Activated CD8-positive, alpha-beta memory T cell treated with anti-CD3 and anti-CD28 coated beads, Interleukin-2, amount 50 U/mL, for 24 hours (primary cell): ENCODE measurements around the gene HMCN2.

Experiments used
- DNase-seq: peaks from one replicate; pipeline ENCODE4 v3.0.0-alpha.2; 2020; ENCODE audit errors: extremely low read depth

HMCN2 gene

DNA sequence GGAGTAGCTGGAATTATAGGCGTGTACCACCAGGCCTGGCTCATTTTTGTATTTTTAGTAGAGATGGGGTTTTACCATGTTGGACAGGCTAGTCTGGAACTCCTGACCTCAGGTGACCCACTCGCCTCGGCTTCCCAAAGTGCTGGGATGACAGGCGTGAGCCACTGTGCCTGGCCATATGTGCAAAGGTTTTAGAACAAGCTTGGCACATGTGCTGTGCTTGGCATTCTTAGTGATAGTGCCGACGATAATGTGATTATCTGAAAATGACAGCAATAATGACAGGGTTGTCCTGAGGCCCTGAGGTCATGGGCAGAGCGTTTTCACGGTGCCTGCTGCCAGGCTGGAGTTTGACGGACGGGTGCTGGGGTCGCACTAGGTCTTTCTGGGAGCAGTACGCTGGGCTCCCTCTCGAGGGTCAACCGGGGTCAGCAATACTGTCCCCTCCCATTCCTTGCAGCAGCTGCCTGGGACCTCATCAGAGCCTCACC, 42.6 kb downstream of the HMCN2 start:
- DNase-seq, result no peak

DNA sequence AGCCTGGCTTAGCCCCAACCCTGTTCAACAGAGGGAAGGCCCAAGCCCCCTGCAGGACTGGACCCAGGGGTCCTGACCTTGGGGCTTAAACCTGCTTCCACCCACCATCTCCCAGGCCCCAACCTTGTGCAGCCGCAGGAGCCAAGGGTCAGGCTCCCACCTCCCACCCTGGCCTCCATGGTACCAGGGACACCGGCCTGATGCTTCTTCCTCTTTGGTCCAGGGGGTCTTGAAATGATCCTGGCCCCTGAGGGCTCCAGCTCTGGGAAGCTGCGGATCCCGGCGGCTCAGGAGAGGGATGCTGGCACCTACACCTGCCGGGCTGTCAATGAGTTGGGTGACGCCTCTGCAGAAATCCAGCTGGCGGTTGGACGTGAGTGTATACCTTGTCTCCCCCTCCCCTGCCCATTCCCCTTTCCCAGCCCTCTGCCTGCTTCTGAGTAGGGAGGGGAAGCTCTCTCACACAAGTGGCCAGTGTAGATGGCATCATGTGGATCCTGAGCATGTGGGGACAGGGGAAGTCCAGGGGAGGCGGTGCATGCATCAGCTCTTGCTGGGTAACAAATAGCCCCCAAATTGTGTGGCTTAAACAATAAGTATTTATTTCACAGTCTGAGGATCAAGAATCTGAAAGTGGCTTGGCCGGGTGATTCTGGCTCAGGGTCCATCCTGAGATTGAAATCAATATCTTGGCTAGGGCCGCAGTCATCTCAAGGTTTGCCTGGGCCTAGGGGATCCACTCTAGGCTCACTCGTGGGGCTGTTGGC, 44.3 kb downstream of the HMCN2 start:
- no peak for DNase-seq

DNA sequence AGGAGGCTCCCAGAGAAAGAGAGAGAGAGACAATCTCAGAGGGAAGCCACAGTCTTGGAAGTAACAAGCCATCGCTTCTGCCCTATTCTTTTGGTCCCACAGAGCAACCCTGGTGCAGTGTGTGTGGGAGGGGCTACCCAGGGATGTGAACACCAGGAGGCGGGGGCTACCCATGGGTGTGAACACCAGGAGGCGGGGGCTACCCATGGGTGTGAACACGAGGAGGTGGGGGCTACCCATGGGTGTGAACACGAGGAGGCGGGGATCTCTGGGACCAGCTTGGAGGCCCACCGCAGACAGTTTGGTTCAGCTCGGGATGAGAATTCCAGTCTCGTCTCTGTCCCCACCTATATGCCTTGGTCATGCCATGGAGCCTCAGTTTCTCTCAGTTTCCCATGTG, 44.9 kb downstream of the HMCN2 start:
- no peak for DNase-seq

DNA sequence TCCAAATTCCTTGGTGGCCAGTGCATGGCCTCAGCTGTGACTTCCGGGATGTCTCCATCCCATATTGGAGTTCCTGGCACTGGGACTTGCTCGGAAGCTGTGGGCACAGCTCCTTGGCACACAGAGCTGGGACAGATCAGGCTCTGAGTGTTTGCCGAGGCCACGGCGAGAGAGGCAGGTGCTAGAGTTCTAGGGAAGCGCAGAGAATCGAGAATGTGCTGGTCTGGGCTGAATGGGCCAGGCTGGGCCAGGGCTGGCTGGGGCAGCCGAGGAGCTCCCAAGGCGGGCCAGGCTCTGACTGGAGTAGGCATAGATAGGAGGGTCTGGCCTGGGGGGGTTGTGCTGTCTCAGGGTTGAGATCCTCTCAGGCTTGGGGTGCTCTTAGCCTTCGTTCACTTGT, 45.4 kb downstream of the HMCN2 start:
- DNase-seq, result no peak

DNA sequence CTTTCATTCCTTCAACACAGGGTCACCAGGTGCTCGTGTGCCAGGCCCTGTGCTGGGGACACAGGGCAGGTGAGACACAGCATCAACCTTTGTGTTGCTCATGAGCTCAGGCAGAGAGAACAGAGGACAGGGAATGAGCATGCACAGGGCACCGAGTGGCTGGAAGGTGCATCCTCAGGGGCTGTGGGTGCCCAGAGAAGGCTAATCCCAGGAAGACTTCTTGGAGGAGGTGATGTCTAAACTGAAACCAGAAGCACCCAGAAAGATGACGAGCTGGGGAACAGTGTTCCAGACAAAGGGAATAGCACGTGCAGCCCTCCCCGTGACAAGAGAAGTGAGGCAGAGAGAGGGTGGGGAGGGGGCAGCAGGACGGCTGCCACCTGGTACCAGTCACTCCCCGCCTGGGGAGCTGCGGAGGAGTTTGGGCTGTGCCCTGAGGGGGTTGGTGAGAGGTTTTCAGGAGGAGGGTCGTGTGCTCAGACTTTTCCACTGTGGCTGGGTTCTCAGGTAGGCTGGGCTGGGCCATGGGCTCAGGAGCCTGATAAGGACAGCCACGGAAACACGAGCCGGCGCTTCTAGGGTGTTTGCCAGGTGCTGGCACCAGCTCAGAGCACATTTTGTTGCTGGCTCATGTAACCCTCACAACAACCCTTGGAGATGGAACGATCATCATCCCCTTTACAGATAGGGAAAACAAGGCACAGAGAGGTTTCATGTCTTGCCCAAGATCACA, 46.0 kb downstream of the HMCN2 start:
- no peak for DNase-seq

DNA sequence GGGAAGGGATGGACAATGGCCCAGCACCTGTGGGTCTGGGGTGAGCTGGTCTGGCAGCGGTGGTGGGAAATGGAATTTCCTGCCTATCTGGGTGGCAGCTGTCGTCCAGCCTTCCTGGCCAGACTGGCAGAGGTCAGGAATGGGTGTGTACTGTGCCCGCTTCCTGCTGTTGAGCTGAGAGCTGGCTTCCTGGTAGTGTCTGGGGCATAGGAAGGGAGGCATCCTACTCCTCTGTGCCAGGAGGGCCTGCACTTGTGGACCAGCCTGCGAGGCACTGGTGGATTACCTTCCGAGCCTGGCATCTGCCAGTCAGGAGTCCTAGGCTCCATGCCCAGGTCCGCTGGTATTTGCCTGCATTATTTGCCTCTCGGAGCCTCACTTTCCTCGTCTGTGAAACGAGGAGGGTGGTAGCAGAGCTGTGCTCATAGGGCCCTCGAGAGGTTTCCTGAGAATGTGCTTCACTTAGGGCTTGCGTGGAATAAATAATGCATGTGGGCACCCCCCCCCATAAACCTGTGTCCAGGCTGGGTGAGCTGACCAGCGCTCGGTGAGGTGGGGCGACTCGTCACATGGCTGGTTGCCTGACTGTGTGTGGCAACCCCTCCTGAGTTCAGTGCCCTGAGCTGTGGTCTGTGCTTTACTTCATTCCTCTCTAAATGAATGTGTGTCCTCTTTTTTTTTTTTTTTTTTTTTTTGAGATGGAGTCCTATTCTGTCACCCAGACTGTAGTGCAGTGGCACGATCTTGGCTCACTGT, 47.7 kb downstream of the HMCN2 start:
- no peak for DNase-seq

DNA sequence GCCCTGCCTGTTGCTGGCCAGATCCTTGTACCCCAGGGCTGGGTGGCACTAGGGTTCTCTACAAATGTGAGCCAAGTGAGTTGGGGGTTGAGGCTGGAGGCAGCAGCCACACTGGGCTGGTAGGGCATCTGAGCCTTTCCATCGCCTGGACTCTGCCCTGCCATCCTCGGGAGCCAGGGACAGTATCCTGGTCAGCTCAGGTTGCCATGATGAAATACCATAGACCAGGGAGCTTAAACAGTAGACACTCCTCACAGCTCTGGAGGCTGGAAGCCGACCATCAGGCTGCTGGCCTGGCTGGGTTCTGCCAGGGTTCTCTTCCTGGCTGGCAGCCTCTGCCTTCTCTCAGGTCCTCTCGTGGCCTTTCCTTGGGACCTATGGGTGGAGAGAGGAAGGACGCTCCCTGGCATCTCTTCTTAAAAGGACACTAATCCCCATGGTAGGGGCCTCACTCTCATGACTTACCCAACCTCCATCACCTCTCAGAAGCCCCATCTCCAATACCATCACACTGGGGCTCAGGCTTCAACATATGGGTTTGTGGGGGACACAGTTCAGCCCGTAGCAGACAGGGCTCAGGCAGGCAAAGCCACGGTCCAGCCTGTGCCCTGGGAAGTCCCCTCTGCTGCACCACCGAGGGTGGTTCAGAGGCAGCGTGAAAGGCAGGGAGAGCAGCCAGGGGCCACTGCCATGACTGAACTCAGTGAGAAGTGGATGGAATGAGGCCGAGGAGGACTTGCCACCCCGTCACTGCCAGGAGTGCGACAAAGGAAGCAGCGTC, 50.1 kb downstream of the HMCN2 start:
- DNase-seq, result no peak

DNA sequence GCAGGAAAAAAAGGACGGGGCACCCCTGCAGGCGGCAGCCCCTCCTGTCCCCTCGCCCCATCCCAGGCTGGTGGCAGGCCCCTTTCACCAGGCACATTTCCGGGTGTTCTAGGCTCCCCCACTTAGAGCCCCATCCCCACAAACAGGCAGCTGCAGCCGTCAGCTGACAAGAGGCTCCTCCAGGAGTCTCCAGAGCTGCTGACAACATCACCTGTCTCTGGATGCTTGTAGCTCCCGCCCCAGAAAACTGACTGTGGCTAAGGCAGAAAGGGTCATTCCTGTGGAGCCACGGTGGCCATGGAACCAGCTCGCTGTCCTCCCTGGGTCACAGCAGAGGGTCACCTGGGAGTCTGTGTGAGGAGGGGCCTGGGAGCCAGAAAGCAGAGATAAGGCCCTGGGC, 50.9 kb downstream of the HMCN2 start:
- no peak for DNase-seq

DNA sequence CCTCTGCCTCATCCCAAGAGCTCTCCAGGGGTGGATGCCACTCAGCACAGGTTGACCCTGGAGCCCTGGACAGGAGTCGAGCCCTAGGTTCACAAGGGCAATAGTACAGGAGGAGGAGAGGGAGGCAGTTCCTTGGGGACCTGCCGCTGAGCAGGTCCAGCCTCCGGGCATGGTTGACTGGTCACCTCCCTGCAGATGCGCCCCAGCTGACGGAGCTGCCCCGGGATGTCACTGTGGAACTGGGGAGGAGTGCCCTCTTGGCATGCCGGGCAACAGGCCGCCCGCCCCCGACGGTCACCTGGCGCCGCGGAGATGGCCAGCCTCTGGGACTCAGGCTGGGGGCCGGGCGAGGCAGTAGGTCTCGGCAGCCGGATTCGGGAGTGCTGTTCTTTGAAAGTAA, 53.7 kb downstream of the HMCN2 start:
- DNase-seq, result no peak

DNA sequence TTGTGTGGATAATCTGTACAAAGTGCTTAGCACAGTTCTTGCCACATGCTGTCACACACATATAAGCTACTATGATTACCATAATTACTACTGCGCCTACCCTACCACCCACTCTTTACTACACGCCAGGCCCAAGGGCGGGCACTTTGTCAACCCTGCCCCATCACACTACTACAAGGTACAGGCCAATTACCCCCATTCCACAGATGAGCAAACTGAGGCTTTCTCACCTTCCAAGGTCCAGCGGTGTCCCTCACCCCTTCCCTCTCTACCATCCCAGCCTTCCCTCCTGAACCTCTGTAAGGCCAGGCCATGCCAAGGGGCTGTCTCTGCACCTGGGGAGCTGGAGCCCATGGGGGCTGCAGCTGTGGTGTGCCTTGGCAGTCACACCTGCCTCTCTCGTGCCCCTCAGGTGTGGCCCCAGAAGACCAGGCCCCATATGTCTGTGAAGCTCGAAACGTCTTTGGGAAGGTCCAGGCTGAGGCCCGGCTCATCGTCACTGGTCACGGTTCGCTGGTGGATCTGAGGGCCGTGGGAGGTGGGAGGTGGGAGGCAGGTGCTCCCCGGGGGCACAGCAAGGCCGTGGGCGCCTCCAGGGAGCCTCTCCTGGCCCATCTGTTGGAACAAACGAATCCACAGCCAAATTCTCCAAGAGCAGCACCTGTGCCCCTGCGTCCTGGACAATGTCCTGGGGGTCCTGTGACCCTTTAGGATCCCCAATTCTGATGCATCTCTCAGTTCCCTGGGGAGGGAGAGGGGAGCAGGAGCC, 54.6 kb downstream of the HMCN2 start:
- DNase-seq, result no peak

DNA sequence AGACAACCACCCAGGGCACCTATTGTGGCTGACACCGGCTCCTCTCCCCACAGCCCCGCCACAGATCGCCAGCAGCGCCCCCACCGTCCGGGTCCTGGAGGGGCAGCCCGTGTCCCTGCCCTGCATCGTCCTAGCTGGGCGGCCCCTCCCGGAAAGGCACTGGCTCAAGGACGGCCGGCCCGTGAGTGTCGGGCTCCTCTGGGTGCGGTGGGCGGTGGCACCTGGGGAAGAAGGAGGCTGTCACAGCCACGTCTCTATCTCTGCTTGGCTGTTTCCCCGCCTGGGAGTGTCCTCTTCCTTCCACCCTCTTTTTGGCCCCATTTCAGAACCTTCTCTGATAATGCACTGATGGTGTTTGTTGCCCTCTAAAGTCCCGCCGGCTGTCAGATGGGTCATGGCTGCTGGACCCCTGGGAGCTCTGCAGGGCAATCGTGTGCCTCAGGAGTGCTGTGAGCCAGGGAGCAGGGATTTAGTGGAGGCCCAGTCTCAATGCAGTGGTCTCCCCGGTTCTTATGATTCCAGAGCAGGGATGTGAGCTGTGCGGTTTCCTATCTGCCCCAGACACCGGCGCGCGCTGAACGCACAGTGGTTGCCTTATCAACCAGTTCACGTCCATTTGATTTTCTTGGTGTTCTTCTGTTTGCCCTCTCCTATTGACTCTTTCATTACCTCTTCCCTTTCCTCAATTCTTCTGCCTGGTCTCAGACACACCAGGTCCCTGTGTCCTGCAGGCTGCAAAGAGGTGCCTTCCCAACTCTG, 55.3 kb downstream of the HMCN2 start:
- no peak for DNase-seq

DNA sequence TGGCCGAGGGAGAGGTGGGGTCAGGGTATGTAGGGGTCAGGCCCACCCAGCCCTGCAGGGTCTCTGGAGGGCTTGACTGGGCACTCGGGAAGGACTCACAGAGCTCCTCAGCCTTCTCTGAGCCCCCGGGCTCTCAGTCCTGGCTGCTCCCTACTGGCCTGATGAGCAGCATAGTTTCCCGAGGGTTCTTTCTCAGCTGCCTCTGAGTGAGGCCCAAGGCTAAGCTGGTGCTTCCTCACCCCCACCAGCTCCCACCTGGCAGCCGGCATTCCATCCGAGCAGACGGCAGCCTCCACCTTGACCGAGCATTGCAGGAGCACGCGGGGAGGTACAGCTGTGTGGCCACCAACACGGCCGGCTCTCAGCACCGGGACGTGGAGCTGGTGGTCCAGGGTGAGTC, 56.0 kb downstream of the HMCN2 start:
- no peak for DNase-seq

DNA sequence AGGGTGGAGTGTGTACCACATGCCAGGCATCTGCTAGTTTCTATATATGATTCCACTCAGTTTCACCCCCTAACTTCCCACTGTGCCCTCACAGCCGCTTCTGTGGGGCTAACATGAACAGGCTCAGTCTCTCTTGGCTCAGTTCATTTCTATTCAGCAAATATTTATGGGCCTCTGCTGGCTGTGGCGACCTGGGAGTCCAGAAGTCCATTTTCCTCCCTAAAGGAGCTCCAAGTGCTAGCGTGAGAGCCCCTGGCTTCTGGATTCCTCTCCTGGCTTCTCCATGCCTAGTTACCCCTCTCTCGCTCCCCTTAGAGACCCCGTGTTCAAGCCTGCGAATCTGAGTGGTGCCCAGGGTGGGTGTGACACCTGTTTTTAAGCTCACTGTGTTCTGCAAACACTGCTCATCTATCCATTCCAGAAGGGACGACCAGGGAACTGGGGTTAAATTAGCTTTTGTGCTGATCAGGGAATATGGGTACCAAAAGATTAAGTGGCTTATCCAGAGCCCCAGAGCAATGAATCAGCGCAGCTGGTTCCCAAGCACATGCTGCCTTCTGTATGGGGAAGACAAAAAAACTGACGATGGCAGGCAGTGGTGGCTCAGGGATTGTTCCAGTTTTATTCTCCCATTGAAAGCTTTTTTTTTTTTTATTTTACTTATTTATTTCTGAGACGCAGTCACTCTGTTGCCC, 57.6 kb downstream of the HMCN2 start:
- no peak for DNase-seq

DNA sequence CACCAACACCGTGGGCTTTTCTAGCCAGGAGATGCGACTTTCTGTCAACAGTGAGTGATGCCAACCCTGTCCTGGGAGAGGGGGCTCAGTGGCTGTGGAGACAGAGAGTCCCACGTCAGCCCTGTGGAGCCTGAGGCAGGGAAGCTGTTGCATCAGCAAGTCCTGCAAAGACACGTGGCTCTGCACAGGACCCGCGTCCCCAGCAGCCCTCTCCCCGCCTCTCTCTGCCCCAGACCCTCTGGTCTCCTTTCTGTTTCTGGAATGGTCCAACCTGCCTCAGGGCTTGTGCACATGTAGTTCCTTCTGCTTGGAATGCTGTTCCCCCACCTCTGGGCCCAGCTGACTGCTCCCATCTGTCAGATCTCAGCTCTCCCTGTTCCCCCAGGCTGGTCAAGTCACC, 60.4 kb downstream of the HMCN2 start:
- DNase-seq, result no peak

DNA sequence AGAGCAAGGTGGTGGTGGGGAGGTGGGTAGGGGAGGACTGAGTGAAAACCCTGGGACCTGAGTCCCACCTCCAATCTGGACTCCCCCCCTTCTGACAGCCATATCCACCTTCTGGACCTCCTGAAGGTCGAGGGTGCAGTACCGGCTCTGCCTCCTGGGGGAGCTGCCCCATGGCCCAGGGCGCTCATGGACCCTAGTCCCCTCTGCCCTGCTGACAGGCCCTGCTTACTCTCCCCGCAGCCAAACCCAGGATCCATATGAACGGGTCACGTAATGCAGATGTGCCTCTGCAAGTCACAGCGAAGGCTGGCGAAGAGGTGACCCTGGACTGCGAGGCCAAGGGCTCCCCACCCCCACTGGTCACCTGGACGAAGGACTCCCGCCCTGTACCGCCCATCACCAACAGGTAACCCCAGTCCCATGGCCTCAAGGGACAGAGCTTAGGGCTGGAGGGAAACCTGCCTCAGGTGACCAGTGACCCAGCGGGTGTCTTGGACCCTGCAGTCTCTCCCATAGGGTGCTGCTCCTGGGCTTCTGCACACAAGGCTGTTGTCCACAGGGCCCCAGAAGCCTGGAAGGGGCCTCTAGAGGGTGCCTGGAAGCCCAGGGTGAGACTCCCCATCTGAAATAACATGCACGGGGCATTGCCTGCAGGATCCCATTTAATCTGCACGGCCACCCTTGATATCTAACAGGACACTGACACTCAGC, 61.7 kb downstream of the HMCN2 start:
- no peak for DNase-seq

DNA sequence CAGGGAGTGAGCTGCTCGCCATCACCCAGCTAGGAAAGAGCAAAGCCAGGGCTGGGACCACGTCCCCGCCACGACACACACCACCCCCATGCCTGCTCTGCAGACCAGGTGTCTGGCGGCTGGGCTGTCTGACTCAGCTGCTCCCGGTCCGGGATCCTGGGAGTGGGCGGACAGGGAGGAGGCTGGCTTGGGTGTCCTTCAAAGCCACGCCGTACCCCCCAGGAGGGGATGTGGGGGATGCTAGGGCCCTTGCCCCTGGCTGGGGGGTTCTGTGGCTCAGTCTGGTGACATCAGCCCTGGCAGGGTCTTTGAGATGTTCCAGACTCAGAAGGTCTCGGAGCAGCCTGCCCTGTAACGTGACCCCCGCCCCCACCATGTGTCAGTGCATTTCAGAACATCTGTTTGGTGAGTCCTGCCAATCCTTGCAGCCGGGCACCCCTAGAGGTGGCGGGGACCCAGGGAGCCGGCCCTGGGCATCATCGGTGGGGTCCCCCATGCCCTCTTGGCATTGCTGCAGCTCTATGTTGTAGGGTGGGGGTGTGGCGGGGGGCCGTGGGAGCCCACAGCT, 62.3 kb downstream of the HMCN2 start:
- no peak for DNase-seq

DNA sequence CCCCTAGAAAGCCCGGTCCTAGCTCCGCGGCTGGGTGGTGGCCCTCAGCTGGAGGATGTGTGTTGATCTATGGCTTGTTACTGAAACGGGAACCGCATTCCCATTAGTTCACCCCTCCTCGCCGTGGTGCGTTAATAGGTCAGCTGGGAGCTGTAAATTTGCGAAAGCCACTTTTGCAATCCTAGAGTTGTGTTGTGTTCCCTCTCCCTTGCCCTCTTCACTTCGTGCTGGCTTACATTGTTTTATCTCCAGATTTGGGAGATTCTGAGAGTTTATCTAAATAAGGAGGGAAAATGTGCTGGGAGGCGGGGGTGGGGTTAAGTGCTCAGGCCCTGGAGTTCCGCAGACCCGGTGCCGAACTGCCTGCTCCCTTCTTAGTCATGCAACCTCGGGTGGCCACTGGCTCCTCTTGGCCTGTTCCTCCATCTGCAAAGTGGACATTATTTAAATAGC, 62.8 kb downstream of the HMCN2 start:
- no peak for DNase-seq

DNA sequence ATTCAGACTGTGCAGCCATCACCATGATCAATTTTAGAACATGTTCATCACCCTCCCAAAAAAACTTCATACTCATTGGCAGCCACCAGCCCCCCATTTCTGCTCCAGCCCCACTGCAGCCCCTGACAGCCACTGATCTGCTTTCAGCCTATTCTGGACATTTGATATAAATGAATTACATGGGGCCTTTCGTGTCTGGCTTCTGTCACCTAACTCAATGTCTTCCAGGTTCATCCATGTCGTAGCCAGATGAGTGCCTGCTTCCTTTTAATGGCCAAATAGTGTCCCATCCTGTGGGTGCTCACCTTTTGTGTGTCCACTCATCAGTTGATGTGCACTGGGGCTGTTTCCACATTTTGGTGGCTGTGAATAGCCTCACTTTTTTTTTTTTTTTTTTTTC, 63.5 kb downstream of the HMCN2 start:
- no peak for DNase-seq
